ENCODE data around the gene KCMF1.

KCMF1 gene

DNA sequence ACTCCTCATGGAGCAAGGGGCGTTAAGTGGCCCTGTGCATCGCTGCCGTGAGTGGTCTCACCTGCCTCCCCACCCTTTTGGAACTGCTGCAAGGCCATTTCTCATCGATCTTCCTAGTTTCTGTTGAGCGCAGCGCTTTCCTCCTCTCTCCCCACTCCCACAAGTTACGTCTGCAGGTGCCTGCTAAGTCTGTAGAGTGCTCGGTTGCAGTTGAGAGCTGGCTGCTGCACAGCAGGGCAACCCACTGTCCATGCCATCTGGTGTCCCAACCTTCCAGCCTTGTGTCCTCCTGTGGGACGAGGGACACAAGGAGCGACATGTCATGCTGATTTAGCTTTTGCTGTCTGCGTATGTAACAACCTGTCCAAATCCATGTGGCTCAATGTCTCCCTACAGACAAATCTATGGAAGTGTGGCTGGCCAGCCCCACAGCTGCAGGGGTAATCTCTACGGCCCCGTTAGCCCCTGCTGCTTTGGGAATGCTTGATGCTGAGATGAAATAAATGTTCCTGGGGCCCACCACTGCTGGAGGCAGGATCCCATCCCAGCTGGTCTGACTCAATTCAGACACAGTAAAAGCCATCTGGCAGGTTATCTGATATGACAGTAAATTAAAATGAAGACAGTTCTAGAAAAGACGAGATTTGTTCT lies 94.1 kb downstream of the KCMF1 start:
- TF ChIP-seq, protein P1, sequence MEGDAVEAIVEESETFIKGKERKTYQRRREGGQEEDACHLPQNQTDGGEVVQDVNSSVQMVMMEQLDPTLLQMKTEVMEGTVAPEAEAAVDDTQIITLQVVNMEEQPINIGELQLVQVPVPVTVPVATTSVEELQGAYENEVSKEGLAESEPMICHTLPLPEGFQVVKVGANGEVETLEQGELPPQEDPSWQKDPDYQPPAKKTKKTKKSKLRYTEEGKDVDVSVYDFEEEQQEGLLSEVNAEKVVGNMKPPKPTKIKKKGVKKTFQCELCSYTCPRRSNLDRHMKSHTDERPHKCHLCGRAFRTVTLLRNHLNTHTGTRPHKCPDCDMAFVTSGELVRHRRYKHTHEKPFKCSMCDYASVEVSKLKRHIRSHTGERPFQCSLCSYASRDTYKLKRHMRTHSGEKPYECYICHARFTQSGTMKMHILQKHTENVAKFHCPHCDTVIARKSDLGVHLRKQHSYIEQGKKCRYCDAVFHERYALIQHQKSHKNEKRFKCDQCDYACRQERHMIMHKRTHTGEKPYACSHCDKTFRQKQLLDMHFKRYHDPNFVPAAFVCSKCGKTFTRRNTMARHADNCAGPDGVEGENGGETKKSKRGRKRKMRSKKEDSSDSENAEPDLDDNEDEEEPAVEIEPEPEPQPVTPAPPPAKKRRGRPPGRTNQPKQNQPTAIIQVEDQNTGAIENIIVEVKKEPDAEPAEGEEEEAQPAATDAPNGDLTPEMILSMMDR (IDR thresholded peaks at IDR 0.05; ENCODE audit: borderline replicate concordance, insufficient read depth, low read depth, low read length): no peak
- H3K4me3 ChIP-seq (ENCODE audit: low read depth, low read length): no peak overlapping the region

DNA sequence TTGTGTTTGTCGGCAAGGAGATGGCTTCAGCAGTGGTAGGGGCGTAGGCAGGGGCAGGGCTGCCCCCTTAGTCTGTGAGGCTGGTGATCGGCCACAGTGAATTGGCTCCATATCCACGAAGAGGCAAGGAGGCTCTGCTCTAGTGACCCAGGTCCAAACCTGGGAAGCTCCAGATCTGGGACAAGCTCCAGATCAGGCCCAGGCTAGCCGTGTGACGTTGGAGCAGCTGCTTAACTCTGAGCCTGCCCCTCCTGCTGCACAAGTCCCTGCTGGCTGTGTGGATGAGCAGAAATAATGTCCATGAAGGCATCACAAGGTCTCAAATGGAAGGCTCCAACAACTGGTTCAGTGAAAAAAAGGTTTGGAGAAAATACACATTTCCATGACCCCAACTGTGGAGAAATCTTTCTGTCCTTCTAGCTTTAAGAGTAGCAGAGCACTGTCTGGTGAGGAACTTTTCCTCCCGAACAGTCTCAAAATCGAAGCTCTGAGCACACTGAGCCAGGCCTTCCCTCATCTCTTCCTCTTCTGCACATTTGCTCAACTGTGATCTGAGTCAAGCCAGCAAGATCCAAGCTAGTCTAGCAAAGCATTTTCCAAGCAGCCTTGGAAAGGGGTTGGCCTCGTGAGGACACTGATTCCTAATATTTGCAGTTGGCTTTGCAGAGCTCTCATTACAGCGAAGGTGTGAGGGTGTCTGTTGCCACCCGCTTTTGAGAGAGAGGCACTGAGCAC lies 95.2 kb downstream of the KCMF1 start:
- TF ChIP-seq, protein P1 (IDR thresholded peaks at IDR 0.05; ENCODE audit: borderline replicate concordance, insufficient read depth, low read depth, low read length): no peak
- H3K4me3 ChIP-seq (ENCODE audit: low read depth, low read length): no peak overlapping the region

DNA sequence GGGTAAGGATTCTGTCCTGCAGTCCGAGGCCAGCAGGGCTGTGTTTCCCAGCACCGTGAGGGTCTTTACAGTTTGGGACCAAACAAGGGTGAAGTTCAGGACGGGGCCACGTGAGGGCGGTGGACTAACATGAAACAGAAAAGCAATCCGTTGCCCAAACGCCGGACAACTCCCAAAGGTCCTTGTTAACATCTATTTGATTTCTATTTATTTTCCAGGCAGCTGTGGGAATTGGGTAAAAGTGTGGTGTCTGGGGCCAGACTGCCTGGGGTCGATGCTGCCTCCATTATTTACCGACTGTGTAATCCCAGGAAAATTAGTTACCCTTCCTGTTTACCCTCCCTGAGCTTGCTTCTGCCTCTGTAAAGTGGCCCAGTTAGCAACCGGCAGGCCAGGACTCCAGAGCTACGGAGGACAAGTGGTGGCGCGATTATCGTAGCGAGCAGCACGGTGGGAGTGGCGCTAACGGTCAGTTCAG lies 96.0 kb downstream of the KCMF1 start:
- TF ChIP-seq, protein P1 (IDR thresholded peaks at IDR 0.05; ENCODE audit: borderline replicate concordance, insufficient read depth, low read depth, low read length): peak; percentile 78
- H3K4me3 ChIP-seq (ENCODE audit: low read depth, low read length): no peak overlapping the region

DNA sequence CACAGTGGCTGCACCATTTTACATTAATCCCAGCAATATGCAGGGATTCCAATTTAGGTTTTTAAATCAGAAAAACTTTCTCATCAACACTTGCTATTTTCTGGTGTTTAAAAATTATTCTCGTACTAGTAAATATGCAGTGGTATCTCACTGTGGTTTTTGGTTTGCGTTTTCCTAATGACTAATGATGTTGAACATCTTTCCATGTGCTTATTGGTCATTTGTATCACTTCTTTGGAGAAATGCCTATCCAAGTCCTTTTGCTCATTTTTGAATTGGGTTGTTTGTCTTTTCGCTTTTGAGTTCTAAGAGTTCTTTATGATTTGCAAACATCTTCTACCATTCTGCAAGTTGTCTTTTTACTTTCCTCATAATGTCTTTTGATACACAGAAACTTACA lies 100.1 kb downstream of the KCMF1 start:
- no peak overlapping the region for H3K4me3 ChIP-seq (ENCODE audit: low read depth, low read length)
- TF ChIP-seq, protein P1 (IDR thresholded peaks at IDR 0.05; ENCODE audit: borderline replicate concordance, insufficient read depth, low read depth, low read length): no peak

DNA sequence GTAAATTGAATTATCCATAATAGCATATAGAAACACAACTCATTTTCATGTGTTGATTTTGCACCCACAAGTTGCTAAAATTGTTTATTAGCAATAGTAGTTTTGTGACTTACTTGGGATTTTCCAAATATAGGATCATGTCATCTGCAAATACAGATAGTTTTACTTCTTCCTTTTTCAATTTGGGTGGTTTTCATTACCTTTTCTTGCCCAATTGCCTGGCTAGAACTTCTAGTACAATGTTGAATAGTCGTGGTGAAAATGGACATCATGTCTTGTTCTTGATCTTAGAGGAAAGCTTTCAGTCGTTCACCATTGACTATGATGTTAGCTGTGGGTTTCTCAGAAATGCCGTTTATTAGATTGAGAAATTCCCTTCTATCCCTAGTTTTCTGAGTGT lies 102.1 kb downstream of the KCMF1 start:
- H3K4me3 ChIP-seq (ENCODE audit: low read depth, low read length): no peak overlapping the region
- TF ChIP-seq, protein P1 (IDR thresholded peaks at IDR 0.05; ENCODE audit: borderline replicate concordance, insufficient read depth, low read depth, low read length): no peak

DNA sequence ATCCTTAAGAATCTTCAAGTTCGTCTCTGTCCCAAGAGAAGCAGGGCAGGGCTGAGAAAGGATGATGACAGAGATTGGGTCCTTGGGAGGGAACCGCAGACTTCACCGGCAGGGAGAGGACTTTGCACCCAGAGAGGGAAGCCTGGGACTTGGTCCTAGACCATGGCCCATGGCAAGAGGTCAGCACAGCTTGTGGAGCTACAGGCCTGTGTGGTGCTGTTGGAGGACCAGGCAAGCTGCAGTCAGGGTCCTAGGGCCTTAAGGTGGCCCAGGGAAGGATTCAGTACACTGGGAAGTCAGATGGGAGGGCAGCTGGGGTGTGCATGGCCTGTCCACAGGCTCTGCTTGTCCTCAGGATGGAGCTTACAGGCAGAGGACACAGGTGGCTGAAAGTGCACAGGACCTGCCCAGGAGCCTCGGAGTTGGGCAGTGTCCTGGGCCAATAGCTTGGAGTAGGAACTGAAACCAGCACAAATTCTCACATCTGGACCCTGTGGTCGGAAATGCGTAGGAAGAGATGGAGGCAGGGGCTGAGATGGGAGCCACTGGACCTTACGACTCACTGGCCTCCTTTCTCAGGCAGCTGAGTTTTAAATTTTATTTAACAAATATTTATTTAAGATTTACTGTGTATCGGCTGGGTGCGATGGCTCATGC lies 105.8 kb downstream of the KCMF1 start:
- TF ChIP-seq, protein P1 (IDR thresholded peaks at IDR 0.05; ENCODE audit: borderline replicate concordance, insufficient read depth, low read depth, low read length): no peak
- no peak overlapping the region for H3K4me3 ChIP-seq (ENCODE audit: low read depth, low read length)
